Measurements from ENCODE around the gene EHD1.

Gene EHD1

DNA sequence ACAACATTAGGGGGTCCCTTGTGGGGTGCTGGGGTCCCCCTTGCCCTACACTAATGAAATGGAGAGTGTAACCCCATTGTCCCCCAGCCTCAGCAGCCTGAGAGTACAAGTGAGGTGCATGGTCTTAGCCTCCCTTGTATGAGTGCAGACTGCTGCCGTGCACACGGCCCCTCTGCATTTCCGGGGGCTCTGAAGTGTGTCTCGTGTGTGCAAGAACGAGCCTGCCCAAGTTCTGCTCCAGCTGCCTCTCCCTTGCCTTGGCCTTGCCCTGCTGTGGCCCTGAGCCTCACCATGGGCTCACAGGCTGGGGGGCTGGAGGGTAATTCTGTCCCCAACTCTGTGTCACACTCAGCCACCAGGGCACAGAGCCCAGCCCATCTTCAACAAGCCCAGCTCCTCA is 5.2 kb upstream of the EHD1 start:
- TF ChIP-seq, protein P1, sequence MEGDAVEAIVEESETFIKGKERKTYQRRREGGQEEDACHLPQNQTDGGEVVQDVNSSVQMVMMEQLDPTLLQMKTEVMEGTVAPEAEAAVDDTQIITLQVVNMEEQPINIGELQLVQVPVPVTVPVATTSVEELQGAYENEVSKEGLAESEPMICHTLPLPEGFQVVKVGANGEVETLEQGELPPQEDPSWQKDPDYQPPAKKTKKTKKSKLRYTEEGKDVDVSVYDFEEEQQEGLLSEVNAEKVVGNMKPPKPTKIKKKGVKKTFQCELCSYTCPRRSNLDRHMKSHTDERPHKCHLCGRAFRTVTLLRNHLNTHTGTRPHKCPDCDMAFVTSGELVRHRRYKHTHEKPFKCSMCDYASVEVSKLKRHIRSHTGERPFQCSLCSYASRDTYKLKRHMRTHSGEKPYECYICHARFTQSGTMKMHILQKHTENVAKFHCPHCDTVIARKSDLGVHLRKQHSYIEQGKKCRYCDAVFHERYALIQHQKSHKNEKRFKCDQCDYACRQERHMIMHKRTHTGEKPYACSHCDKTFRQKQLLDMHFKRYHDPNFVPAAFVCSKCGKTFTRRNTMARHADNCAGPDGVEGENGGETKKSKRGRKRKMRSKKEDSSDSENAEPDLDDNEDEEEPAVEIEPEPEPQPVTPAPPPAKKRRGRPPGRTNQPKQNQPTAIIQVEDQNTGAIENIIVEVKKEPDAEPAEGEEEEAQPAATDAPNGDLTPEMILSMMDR (IDR thresholded peaks at IDR 0.05; ENCODE audit: extremely low read depth, missing control alignments): no peak
- DNase-seq (ENCODE audit: low spot score): no peak

DNA sequence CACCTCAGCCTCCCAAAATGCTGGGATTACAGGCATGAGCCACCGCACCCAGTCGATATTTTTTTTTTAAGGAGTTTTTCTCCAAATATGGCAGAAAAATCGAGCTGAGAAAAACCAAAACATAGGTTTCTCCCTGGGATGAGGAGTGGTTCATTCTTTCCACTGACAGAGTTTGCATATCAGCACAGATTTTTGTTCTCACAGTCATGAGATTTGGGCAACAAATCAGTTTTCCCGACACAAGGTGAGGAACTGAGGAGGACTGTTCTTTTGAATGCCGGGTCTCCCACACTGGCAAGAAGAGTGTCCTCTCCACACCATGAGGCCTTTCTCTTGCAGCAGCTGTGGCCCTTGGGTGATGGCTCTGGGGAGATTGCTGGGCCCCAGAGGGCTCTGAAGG is 3.8 kb upstream of the EHD1 start:
- DNase-seq (ENCODE audit: low spot score): no peak
- TF ChIP-seq, protein P1 (IDR thresholded peaks at IDR 0.05; ENCODE audit: extremely low read depth, missing control alignments): no peak

DNA sequence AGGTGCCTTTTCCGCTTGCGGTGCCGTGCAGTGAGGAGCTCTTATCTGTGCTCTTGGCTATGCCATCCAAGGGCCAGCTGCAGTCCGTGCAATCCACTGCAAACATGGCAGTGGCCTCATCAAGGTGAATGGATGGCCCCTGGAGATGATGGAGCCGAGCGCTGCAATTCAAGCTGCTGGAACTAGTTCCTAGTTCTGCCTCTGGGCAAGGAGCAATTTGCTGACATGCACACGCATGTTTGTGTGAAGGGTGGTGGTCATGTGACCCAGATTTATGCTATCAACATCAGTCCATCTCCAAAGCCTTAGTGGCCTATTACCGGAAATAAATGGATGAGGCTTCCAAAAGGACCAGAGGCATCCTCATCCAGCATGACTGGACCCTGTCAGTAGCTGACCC is 3.1 kb upstream of the EHD1 start:
- TF ChIP-seq, protein P1 (IDR thresholded peaks at IDR 0.05; ENCODE audit: extremely low read depth, missing control alignments): no peak

DNA sequence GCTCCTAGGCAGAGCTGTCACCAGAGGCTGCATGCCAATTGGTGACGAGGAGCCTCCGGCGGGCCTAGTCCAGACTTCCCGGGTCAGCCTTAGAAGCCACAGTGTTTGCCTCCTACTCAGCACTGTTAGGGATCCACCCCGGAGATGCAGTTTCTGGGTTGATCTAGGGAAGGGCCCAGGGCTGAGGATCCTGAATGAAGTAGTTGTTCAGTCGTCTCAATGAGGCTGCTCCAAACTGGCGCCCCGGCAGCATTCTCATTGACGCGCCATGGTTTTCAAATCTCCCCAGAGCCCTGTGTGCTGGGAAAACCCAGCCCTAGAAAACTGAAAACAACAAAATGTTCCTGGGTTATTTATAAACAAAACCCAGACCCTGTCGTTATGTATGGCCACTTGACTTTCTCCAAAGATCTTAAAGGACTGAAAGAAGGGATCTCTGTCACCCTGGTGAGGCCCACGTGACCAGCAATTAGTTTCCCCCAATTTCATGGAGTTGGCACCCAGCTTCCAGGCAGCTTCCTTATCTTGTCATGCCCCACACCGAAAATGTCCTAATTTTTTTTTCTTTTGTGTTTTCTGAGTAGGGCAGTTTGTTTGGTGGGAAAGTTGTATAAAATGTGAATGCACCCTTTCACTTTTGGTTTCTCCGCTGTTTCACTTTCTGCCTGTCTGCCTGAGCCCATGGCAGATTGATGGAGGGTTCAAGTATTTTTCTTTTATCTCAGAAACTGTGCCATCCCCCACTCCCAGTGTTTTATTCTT is 2.0 kb upstream of the EHD1 start:
- TF ChIP-seq, protein P1 (IDR thresholded peaks at IDR 0.05; ENCODE audit: extremely low read depth, missing control alignments): no peak
- peak; percentile 47 for DNase-seq (ENCODE audit: low spot score)

More for the DNA sequence above, 3.1 kb upstream of the EHD1 start:
- no peak for DNase-seq (ENCODE audit: low spot score)

DNA sequence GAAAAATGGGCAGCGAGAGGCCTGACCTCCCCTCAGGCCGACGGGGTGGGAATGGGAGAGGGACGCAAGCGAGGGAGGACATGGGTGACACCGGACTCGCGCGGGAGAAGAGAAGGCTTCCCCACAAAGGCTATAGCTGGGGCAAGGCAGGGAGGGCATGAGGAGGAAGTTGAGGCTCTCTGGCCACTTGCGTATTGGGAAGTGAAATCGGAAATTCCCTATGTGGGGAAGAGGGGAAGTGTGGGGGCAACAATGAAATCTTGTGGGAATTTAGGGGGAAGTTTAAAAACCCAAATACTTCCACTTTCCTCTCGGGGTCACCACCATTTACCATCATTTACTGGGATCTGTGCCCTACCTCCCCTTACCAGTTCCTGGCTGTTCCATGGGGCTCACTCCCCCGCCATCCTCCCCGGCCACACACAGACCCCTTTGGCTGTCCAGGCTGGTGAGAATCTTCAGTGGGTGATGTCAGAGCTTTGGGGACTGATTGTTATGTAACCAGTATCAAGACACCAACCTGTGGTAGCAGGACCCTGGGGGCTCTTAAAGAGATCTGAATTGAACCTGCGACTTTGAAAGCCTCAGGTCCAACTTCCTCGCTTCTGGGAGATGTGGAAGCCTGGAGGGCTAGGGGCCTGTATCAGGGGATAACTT is 951 bp upstream of the EHD1 start:
- DNase-seq (ENCODE audit: low spot score): no peak
- TF ChIP-seq, protein P1 (IDR thresholded peaks at IDR 0.05; ENCODE audit: extremely low read depth, missing control alignments): no peak

DNA sequence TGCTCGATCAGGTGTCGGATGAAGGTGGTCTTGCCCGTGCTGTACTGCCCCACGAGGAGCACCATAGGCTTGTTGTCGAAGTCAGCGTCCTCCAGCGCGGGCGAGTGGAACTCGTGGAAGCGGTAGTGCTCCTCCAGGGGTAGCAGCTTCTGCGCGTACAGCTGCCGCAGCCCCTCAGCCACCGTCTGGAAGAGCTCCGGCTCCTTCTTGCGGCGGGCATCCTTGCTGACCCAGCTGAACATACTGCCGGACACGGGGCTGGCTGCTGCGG is 263 bp downstream of the EHD1 start:
- no peak for DNase-seq (ENCODE audit: low spot score)
- TF ChIP-seq, protein P1 (IDR thresholded peaks at IDR 0.05; ENCODE audit: extremely low read depth, missing control alignments): no peak

DNA sequence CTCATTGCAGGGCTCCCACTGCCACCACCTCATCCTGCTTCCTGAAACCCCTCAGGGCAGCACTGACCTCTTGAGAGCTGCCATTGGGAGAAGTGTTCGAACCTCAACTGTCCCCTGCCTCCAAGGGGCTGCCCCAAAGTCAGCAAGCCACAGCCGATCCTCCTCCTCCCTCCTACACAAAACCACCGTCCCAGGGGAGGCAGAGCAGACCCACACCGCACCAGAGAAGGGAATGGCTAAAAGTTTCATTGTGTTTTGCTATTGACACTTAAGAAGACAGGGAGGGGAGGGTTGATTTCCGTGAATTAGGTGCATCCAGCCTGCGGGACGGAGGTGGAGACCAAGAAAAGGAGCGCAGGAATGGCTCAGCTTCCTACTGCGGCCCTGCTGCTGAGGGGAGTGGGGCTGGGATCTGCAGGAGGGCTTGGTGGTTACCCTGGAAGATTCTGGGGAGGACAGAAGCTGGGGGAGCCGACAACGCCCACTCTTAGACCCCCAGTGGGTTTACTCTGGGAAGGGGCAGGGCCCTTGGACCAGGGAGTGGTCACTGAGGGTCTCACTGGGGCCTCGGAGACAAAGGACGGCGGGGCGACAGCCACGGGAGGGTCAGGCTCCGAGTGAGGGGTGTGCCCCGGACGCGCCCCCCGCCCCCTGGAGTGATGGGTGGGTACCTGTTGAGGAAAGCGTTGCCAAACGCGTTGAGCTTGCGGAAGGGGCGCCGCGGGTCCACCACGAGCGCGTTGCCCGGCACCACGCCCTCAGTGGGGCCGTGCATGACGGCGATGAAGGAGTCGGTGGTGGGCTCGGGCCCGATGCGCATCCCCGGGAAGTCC is 815 bp downstream of the EHD1 start:
- TF ChIP-seq, protein P1 (IDR thresholded peaks at IDR 0.05; ENCODE audit: extremely low read depth, missing control alignments): no peak
- DNase-seq (ENCODE audit: low spot score): peak; percentile 70
